ENCODE data around the gene TTR.

- TF ChIP-seq CTCF (IDR thresholded peaks at IDR 0.05; ENCODE audit: low read depth, low read length, missing input control) = no peak
- TF ChIP-seq TAF1 (conservative IDR thresholded peaks at IDR 0.05) = no peak
- TF ChIP-seq GABPA (IDR thresholded peaks at IDR 0.05 in 1 of 2, conservative IDR thresholded peaks at IDR 0.05 in 1 of 2) = no peak
- TF ChIP-seq YY1 (IDR thresholded peaks at IDR 0.05) = no peak
- TF ChIP-seq RAD21 (IDR thresholded peaks at IDR 0.05) = no peak
- no peak for TF ChIP-seq EGR1 (IDR thresholded peaks at IDR 0.05; ENCODE audit: low read depth in 2 of 2)
- TF ChIP-seq ATF3 (IDR thresholded peaks at IDR 0.05) = no peak
- TF ChIP-seq RXRA (IDR thresholded peaks at IDR 0.05) = no peak
Measured at GRCh38 chr18:31572368-31572767, 19.3 kb upstream of the TTR start.
